Measurements from ENCODE around the gene MGAT1.
"Not testable (repeated sequence)": the region's sequence is repeated elsewhere in the genome, so short reads cannot be mapped to it uniquely, and the experiment has no call there.

The MGAT1 gene

DNA sequence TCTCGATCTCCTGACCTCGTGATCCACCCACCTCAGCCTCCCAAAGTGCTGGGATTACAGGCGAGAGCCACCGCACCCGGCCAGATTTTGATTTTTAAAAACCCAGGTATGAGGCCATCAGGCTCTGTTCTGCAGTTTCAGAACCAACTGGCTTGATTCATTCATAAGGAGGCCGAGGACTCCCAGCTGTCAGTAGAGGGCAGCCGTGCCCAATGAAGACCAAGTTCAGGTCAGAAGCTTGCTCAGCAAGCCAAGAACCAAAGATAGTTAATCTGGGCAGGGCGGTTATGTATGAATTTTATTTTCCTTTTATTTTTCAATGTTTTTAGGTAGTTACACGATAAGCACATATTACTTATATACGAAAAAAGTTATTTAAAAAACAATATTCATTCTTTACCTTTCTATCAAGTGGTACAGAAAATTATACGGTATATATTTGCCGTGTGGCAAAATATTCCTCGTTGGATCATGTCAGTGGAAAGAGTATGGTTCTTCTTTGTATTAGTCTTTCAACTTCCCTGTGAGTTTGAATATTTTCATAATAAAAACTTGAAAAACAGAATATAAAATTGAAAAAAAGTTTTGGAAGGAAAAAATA lies 18.0 kb downstream of the MGAT1 start:
- DNase-seq: peak; percentile 47 to 55

DNA sequence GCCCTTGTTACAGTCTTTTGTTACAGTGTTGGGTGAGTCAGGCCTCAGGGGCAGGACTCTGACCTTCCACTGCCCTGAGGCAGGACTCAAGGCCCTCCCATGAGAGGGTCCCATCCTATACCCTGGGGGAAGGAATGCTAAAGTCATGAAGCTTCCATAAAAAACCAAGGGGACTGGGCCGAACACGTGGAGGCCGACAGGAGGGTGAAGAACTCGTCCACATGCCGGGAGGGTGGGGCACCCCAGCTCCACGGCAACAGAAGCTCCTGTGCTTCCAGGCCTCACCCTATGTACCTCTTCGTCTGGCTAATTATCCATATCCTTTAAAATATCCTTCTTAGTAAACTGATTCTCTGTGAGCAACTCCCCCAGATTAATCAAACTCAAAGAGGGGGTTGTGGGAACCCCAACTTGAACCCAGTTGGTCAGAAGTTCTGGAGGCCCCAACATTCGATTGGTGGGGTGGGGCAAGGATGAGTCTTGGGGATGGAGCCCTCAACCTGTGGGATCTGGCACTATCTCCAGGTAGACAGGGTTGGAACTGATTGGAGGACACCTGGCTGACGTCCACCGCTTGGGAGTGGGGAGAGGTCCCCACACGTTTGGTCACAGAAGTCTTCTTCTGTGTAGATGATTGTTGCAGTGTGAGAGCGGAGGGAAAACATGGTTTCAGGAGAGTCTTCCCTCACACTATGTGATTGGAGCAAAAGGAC lies 19.1 kb downstream of the MGAT1 start:
- no peak for DNase-seq

DNA sequence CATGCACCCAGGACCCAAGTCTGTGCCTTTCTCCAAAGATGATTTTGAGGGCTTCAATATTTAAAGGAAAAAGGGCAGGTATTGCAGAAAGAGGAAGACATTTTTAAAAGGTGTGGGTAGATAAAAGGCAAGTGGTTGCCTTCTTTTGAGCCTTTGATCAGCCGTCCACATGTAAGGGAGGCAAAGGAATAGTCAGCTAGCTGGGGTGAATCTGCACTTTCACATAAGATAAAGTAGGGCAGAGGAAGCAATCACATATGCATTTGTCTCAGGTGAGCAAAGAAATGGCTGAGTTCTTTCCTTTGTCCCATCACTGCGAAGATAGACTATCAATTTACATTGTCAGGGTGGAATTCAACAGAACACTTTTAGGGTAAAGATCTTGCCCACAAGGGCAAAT lies 19.9 kb downstream of the MGAT1 start:
- DNase-seq: no peak

DNA sequence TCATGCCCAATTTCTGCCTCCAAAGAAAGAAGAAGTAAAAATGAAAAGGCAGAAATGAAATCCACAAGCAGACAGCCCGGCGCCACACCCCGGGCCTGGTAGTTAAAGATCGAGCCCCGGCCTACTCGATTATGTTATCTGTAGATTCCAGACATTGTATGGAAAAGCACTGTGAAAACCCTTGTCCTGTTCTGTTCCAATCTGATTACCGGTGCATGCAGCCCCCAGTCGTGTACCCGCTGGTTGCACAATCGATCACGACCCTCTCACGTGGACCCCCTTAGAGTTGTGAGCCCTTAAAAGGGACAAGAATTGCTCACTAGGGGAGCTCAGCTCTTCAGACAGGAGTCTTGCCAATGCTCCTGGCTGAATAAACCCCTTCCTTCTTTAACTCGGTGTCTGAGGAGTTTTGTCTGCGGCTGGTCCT lies 20.7 kb downstream of the MGAT1 start:
- DNase-seq: not testable (repeated sequence)

DNA sequence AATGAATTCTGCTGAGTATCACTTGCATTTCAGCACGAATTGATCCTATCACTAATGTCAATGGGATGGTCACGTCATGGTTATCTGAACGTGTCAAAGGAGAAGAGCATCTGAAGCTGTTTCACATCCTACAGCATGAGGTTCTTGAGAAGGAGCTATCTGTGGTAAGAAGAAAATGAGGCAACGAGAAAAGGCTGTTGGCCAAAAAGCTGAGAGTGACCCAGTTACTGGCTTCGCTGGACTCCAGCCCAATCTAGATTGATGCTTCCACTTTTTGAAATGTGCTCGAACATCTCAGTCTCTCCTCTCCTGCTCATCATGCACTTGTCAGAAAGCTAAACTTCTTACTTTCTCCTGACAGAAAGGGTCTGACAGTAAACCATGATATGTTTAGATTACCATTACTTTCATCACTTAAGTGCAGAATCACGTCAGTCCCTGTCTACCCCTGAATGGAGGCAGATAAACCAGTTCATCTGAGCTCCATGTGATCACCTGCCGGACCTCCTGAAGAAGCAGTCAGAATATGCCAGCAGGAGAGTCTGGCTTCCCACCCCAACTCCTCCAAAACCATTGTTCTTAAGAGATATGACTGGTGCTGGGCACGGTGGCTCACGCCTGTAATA lies 22.5 kb downstream of the MGAT1 start:
- no peak for DNase-seq

DNA sequence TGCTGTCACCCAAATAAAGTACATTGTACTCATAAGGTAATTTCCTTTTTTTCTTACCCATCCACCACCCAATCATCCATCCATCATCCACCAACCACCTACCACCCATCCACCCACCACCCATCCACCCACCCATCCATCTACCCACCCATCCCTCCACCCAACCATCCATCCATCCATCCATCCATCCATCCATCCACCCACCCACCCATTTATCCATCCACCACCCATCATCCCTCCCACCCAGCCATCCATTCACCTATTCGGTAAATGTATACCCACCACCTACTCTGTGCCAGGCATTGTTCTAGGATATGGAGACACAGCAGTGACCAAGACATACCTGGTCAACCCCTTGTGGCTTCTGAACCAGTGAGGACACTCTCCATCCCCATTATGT lies 25.1 kb downstream of the MGAT1 start:
- no peak for DNase-seq

DNA sequence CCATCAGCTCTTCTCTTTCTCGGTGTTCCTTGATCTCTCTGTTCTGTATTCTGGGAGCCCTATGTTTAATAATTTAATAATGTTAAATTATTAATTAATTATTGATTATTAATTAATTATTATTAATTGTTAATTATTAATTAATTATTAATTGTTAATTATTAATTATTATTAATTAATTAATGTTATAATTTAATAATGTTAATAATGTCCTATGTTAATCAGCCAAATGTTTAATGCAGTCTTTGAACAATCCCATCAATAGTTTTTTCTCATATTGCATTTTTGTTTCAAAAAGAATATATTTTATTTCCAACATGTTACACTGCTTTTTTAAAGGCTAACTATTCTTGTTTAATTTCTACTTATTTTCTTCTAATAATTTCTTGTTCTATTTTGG lies 26.2 kb downstream of the MGAT1 start:
- DNase-seq: no peak

DNA sequence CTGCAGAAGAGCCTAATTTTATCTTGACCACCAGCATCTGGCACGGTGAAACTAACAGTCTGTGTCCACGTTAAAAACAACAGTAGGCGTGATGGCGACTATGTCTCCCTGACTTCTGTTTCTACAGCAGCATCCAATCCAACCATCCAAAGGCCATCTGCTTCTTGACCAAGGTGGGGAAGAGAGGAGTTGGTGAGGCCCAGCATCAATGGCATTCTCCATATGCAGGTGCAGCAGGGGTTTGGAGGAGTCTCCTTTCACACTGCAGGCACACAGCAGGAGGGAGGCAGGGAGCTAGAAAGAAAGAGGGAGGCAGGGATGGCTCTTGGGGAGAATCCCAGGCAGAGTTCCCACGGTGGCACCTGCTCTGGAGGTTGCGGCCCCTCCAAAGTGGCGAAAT lies 27.0 kb downstream of the MGAT1 start:
- no peak for DNase-seq

DNA sequence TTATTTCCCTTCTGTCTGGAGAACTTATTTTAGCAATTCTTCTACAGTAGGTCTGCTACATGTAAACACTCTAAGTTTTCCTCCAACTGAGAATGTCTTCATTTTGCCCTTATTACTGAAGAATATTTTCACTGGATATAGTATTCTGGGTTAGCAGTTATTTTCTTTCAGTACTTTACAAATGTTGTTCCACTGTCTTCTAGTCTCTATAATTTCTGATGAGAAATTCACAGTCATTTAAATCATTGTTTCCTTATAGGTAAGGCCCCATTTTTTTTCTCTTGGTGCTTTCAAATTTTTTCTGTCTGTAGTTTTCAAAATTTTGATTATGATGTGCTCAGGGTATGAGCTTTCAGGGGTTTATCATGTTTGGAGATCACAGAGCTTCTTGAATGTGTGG lies 30.8 kb downstream of the MGAT1 start:
- no peak for DNase-seq

DNA sequence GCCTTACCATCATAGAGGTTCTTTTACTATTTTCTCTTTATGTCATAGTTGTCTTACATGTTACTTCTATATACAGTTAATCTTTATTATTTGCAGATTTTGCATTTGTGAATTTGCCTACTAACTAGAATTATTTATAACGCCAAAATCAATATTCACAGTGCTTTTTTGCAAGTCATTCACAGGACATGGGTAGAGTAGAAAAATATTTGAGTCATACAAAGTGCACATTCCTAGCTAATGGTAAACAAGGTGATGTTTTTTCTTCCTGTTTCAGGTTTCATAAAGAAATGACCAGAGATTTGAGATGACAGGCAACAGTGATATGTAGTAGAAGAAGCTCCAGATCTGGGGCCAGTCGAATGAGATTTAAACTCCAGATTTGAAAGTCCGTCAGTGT lies 32.8 kb downstream of the MGAT1 start:
- DNase-seq: no peak

DNA sequence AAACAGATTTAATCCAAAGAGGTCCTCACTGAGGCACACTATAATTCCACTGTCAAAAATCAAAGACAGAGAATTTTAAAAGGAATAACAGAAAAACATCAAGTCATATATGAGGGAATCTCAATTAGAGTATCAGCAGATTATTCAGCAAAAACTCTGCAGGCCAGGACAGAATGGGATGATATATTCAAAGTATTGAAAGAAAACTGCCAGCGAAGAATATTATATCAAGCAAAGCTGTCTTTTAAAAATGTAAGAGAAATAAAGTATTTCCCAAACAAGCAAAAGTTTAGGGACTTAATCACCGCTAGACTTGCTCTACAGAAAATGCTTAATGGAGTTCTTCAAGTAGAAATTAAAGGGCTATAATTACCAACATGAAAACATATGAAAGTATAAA lies 47.0 kb downstream of the MGAT1 start:
- no peak for DNase-seq

DNA sequence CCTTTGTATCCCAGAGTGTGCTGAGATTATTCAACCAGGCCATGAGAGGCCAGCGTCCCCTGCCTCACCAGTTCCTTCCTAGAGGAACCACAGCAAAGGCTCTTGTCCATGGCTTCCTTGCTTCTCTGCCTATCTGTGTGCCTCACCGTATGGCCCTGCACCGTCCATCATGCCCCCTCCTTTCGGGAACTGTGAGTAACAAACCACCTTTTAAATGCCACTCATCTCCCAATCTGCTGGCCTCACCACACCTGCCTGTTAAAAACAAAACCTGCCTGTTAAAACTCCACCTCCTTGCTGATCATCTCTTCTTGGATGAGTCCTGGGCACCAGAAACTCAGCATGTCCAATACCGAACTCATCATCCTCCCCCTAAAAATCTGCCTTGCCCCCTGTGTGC lies 58.4 kb downstream of the MGAT1 start:
- DNase-seq: no peak

DNA sequence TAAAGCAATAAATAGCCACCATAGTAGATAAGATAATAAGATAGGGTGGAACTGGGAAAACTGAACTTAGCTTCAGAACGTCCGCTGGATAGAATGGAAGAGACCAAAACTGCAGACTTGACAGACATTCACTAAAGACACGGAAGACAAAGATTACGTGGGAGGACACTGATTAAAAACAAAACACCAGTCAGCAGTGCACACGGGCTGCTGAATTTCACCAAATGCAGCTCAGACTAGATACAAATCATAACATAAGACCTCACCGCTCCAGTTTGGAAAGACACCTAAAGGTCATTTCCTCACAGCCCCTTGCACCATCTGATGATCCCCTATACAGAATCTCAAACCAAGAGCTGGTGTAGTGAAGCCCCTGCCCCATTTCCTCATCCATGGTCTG lies 59.9 kb downstream of the MGAT1 start:
- no peak for DNase-seq

DNA sequence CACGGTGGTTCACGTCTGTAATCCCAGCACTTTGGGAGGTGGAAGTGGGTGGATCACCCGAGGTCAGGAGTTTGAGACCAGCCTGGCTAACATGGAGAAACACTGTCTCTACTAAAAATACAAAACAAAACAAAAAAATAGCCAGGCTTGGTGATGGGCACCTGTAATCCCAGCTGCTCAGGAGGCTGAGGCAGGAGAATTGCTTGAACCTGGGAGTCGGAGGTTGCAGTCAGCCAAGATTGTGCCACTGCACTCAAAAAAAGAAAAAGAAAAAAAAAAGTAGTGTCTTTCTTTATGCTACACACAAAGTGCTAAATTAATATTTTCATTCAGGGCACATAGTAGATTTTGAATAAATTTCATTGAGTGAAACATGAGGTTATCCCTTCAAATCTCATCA lies 61.7 kb downstream of the MGAT1 start:
- not testable (repeated sequence) for DNase-seq

DNA sequence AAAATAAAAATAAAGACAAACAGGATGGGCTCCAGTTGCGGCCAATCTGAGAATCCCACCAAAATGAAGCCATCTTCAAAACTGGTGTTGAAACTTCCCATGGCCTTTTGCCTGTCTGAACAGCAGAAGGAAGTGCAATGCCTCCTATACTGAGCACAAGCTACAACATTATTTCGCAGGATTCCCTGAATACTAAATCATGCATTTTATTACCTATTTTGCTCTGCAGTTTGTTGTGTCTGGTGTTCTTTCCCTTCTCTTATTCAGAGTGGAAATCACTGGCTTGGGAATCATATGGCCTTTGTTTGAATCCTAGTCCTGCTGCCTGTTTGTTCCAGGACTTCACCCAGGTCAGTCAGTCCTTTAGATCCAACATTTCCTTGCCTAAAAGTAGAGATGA lies 62.6 kb downstream of the MGAT1 start, which contains the start of gene OR2Y1:
Gene OR2Y1, minus strand, starts transcription at position 101 of the 400 bp plus-strand sequence. Its CDS starts 0 bp downstream, at position 101.
- no peak for DNase-seq

DNA sequence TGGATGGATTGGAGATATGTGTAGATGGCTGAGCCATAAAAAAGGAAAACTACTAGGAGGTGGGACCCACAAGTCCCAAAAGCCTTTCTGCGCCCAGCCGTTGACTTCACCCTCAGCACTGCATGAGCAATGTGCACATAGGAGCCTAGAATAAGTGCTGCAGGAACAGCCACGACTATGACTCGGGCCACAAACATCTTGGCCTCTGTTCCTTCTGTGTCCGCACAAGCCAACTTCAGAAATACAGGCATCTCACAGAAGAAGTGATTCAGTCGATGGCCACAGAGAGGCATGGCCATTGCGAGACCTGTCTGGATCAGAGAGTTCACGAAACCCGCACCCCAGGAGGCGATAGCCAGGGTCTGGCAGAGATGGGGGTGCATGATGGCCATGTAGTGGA lies 63.3 kb downstream of the MGAT1 start:
- DNase-seq: no peak

DNA sequence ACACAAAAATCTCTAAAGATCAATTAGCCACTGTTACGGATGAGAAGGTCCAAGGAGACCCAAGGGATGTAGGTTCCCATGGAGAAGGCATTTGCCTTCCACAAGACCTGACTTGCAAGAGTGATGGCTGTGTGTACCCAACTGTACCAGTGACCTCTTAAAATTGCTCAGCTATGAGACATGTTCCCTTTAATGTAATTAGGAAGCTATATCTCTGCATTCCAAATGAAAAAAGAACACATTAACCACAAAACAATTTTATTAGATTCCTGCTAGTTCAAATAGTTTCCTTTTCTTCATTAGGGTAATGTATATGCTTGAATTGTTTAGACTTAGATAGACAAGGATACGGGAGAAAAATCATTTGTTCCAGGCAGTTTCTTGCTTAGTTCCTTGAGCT lies 66.1 kb downstream of the MGAT1 start:
- no peak for DNase-seq

Data from inflammatory macrophage treated with lipopolysaccharide for 1 hour (primary cell).